ENCODE data around the gene RAPSN.

The RAPSN gene

GRCh38 chr11:47387944-47388696, 60.8 kb downstream of the RAPSN start:
- peak; percentile 65 for DNase-seq

Measured in hematopoietic multipotent progenitor cell treated with erythropoietin and hydrocortisone succinate and interleukin-3 and kit ligand, for 6 days (in vitro differentiated cells).